ENCODE measurements around the gene PRR5.
"Not testable (repeated sequence)": the region's sequence is repeated elsewhere in the genome, so short reads cannot be mapped to it uniquely, and the experiment has no call there.

PRR5 gene, protein sequence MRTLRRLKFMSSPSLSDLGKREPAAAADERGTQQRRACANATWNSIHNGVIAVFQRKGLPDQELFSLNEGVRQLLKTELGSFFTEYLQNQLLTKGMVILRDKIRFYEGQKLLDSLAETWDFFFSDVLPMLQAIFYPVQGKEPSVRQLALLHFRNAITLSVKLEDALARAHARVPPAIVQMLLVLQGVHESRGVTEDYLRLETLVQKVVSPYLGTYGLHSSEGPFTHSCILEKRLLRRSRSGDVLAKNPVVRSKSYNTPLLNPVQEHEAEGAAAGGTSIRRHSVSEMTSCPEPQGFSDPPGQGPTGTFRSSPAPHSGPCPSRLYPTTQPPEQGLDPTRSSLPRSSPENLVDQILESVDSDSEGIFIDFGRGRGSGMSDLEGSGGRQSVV

GRCh38 chr22:44701824-44702478, at the start of gene PRR5:
TSS of gene PRR5 (plus strand) at chr22:44702204. CDS start at chr22:44702475, 271 bp downstream.
- FAIRE-seq, result no peak

DNA sequence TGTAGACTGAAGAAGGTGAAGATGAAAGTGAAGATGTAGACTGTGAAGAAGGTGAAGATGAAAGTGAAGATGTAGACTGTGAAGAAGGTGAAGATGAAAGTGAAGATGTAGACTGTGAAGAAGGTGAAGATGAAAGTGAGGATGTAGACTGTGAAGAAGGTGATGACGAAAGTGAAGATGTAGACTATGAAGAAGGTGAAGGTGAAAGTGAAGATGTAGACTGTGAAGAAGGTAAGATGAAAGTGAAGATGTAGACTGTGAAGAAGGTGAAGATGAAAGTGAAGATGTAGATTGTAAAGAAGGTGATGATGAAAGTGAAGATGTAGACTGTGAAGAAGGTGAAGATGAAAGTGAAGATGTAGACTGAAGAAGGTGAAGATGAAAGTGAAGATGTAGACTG, 49.1 kb upstream of the PRR5 start:
- FAIRE-seq, result not testable (repeated sequence)

- FAIRE-seq, result no peak
Observed at GRCh38 chr22:44658311-44658953, 43.6 kb upstream of the PRR5 start.

- FAIRE-seq, result no peak
Observed at GRCh38 chr22:44659140-44659539, 42.9 kb upstream of the PRR5 start.

DNA sequence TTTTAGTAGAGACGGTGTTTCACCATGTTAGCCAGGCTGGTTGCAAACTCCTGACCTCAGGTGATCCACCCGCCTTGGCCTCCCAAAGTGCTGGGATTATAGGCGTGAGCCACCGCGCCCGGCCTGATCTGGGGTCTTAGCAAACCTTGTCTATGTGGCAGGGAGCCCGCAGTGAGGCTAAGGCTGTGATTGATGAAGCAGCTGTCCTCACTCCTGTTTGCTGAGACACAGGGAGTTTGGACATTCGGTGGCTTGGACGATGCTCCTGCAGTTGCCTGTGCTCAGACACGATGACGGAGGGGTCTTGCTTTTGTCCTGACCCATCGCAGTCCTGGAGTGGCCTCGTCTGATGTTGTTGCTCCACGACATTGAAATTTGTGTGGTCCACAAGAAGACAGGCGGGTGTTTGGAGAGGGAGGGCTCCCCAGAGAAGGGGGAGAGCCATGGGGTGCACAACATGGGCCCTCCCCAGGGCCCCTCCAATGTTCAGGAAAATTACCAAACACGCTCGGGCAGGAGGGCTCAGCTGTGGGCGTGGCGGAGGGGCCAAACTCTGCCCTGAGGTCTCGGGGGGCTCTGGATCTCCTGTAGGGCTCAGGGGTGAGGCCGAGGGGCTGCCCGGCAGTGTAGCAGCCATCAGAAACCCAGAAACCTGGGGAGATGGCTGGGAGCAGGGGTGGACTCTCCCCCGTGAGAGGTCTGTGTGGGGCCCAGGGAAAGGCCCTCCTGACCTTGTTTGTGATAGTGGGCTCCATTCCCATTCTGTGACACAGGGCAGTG, 41.8 kb upstream of the PRR5 start:
- FAIRE-seq, result no peak

- no peak for FAIRE-seq
Observed at GRCh38 chr22:44661070-44661469, 40.9 kb upstream of the PRR5 start.

DNA sequence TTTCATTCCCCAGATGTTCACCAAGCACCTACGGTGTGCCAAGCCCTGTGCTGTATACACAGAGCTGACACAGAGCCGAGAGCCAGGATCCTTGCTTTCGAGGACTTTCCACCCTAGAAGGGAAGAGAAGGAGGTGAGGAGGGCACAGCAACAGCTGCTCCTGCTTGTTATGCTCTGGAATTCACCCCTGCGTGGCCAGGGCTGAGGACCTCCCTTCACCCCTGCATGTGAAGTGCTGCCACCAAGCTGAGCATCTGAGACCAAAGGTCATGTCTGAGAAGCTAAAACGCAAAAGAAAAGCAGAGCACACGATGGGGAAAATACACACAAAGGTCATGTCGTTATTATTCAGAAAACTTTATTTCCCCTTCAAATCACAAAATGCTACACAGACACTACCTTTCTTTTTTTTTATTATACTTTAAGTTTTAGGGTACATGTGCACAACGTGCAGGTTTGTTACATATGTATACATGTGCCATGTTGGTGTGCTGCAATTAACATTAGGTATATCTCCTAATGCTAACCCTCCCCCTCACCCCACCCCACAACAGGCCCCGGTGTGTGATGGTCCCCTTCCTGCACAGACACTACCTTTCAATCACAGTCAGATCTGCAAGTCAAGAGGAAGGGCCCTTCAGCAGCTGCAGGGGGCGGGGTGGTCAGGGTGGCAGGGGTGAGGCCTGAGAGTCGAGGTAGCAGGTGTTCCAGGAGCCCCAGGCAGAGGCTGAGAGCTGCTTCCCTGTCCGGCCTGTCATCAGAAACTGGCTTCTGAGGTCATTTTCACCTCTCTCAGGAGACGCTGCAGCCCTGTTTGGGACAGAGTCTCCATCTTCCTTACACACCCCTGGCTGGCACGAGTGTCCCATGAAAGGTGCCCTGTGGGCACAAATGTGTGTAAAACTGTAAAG, 40.1 kb upstream of the PRR5 start:
- FAIRE-seq, result no peak

- no peak for FAIRE-seq
Observed at GRCh38 chr22:44663256-44663999, 38.6 kb upstream of the PRR5 start.

- no peak for FAIRE-seq
Observed at GRCh38 chr22:44664149-44664548, 37.9 kb upstream of the PRR5 start.

GRCh38 chr22:44665115-44665514, 36.9 kb upstream of the PRR5 start:
- no peak for FAIRE-seq

GRCh38 chr22:44666207-44666585, 35.8 kb upstream of the PRR5 start:
- peak; percentile 39 for FAIRE-seq

DNA sequence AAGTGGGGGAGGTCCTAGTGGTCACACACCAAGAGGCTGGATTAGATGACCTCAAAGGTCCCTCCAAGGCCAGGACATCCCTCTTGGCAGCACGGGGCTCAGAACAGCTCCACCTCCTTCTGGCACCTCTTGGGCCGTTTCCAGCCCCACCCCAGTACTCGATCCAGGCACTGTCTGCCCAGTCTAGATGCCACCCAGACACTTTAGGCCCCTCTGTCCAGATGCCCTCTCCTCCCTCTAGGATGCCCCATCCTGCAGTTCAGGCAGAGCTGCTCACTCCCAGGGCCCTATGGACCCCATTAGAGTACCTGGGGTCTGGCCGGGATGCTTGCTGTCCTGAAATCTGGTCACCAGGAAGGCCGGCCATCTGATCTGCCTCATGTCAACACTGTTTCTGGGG, 34.7 kb upstream of the PRR5 start:
- no peak for FAIRE-seq

DNA sequence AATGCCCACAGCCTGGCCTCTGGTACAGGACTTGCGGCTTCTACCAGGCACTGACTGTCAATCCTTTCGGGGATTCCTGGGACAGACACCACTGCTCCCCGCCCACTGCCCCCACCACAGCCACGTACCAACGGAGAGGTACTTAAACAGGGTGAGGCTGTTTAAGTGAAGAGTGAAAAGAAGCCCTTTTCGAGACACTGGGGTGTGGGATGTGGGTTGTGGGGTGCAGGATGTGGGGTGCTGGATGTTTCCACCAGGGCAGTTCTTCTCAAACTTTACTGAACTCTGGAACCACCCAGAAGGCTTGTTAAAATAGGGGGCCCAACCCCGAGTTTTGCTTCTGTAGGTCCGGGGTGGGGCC, 34.2 kb upstream of the PRR5 start:
- no peak for FAIRE-seq

- FAIRE-seq, result no peak
Observed at GRCh38 chr22:44668190-44668885, 33.7 kb upstream of the PRR5 start.

DNA sequence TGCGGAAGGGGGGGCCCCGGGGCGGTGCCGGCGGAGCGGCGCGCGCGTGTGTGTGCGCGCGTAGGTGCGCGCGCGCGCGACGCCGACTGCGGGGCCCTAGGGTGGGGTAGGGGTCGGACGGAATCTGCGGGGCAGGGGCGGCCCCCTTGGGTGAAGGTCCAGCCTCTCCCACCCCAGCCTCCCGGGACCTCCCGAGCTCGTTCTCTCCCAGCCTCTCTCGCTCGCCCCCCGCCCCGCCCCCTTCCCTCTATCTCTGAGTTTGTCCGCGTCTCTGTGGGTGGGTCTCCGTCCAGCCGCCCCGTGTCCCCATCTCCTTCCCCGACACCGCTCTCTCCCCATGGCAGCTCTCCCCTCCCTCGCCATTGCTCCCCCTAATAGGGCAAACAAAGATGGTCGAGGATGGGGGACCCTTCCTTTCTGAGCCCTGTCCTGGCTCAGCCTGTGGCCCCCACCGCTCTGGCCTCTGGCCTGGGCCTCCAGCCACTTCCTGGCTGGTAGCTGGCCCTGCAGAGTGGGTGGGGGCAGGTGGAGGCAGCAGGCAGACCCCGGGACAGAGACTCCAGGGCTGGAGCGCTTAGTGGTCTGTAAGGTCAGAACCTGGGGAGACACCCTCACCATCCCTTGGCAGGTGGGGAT, 33.0 kb upstream of the PRR5 start:
- no peak for FAIRE-seq

- FAIRE-seq, result no peak
Observed at GRCh38 chr22:44669561-44669976, 32.4 kb upstream of the PRR5 start.

DNA sequence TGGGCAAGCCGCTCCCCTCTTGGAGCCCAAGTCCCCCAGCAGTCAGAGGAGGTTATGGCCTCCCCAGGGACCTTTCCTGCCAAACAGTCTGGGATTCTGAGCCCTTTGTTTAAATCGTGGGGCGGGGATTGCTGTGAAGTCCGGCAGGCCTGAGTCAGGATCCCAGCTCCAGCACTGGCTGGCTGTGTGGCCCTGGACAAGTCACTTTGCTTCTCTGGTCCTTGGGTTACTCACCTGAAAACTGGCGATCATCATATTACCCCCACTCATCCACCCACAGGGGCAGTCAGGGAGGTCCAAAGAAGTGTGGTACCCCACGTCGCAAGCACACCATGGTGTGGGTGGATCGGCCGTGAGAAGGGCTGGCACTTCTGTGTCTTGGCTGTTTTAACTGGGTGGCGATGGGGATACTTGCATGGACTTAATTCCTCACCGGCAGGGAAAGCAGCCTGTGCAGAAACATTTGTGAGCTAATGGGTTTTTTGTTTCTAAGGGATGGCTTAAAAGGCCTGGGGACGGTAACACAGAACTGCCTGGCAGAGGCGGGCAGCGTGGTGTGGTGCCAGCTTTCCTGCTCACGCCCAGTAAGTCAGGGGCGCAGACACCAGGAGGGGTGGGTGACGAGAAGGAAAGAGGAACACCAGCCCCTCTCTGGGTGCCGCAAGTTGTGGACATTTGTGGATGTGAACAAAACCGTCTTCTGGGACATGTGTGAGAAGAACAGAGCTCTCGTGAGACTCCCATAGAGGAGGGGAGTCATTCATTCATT, 31.6 kb upstream of the PRR5 start:
- FAIRE-seq, result no peak

- no peak for FAIRE-seq
Observed at GRCh38 chr22:44671742-44672141, 30.3 kb upstream of the PRR5 start.

DNA sequence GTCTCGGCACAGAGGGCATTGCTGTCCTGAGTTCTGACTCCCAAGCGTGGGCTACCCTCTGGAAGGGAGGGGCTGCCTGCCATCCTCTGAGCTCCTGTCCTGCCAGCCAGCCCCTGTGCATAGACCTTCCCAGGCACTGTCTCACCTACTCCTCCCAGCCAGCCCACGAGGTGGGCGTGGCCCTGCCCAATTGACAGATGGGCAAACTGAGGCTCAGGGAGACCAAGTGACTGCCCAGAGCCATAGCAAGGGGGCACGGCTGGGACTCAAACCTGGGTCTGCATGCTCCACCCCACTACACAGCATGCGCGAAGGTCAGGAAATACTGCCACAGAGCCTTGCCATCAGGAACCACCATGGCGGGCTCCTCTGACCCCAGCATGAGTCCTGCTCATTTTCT, 29.4 kb upstream of the PRR5 start:
- FAIRE-seq, result no peak

Data from endometrium (tissue), 2 donors.